Heart left ventricle (tissue), 16 donors: Measurements from ENCODE around the gene SPEG. TPM values are rescaled to one million over a fixed set of nuclear protein-coding genes. Genes with fewer than 3 reads are reported as not detected.

Source experiments
- ATAC-seq, 4 donors: fragments of 200-7000 bp; cut with Tn5 transposase; one replicate each; pipeline ENCODE4 v1.9.1; 2020 to 2022; ENCODE audit warnings: moderate library complexity in 4 of 4, mild to moderate bottlenecking in 3 of 4, moderate number of reproducible peaks in 1 of 4
- DNase-seq, 5 donors: peaks; one replicate each; pipeline ENCODE4 v3.0.0-alpha.2; 2020
- H3K27ac ChIP-seq, 12 donors: fragments of 200-600 bp; sonication (generic) in 4 of 12; one replicate each; pipeline versions ENCODE4 v1.5.0 to v1.8.0; 2016 to 2022; ENCODE audit warnings: mild to moderate bottlenecking in 2 of 12
- H3K27me3 ChIP-seq, 9 donors: fragments of 200-600 bp; sonication (generic) in 2 of 9; one replicate each; pipeline versions ENCODE4 v1.5.1 to v1.8.0; 2016 to 2022; ENCODE audit warnings: mild to moderate bottlenecking in 3 of 9
- H3K36me3 ChIP-seq, 9 donors: fragments of 200-600 bp; sonication (generic) in 2 of 9; one replicate each; pipeline versions ENCODE4 v1.5.0 to v1.8.0; 2018 to 2022; ENCODE audit warnings: mild to moderate bottlenecking in 2 of 9
- H3K4me1 ChIP-seq, 12 donors: fragments of 200-600 bp; sonication (generic) in 4 of 12; one replicate each; pipeline versions ENCODE4 v1.5.0 to v1.8.0; 2016 to 2022; ENCODE audit warnings: mild to moderate bottlenecking in 3 of 12
- H3K4me3 ChIP-seq, 12 donors: fragments of 200-600 bp; sonication (generic) in 4 of 12; one replicate each; pipeline versions ENCODE4 v1.5.0 to v1.8.0; 2017 to 2022; ENCODE audit warnings: mild to moderate bottlenecking in 9 of 12, moderate library complexity in 4 of 12
- H3K9me3 ChIP-seq, 12 donors: fragments of 200-600 bp; sonication (generic) in 4 of 12; one replicate each; pipeline versions ENCODE4 v1.5.0 to v1.8.0; 2016 to 2022; ENCODE audit warnings: mild to moderate bottlenecking in 1 of 12
- POLR2A ChIP-seq, 2 donors: fragments of 450-650 bp; IDR thresholded peaks; one replicate each; pipeline ENCODE4 v1.6.1; 2017; ENCODE audit warnings: antibody characterized with exemption in 2 of 2, mild to moderate bottlenecking in 2 of 2, moderate library complexity in 2 of 2
- WGBS, 4 donors: extraction: QIAGEN DNeasy Blood & Tissue Kit in 2 of 4; methylation state at CpG; one replicate each; pipeline versions ENCODE4 v1.1.5 to v1.1.7; 2013 to 2018; 5-methylcytosine and 5-hydroxymethylcytosine counted together
- intact Hi-C, 10 donors: fragments of 100-400 bp; cut with DNase I; formaldehyde crosslinking; loops; one replicate each; pipeline versions ENCODE4 v1.11.1 to v1.14.2; 2022
- polyA plus RNA-seq, 2 donors: library from polyadenylated mRNA; stranded (reverse); fragments of 200-250 nt; gene quantifications; one replicate each; pipeline ENCODE4 v1.2.3, GENCODE V29; 2013
- total RNA-seq, 9 donors: library from RNA; depleted of rRNA in 2 of 9; stranded (reverse); fragments of >200 nt in 2 of 9; fragmentation: NEBNext Ultra II Directional in 3 of 9; extraction: Animal tissue kit (Norgen Biotek cat#: 25700) in 3 of 9; gene quantifications; one replicate each; pipeline versions ENCODE4 v1.1.0 to v1.2.4, GENCODE V29; 2016 to 2023
- TF ChIP-seq, protein P1 (sequence below), 12 donors: fragments of 200-600 bp; sonication (generic) in 4 of 12; IDR thresholded peaks; one replicate each; pipeline versions ENCODE4 v1.5.0 to v1.8.0; 2018 to 2022; ENCODE audit warnings: antibody characterized with exemption in 12 of 12, mild to moderate bottlenecking in 5 of 12
- donor health status: ischemic (EF 13 %, LVEDD 7.1; RV severe dilation, severe dysfunction).
- donor health status: healthy with polysubstance abuse.
- donor health status: DM: no; HTN: yes; CAD: no.
- donor health status: DM: no; HTN: no; CAD: no.
- donor health status: ischemic (EF 25% LVEDD 6.9; RV normal size, moderate dysfunction).
- donor health status: ischemic (EF 25% LVEDD 5.7; RV mildly dilated, moderate dysfunction).
- donor health status: healthy.
- donor health status: DM: yes; HTN: yes; CAD: no.
- donor health status: ischemic (EF 35%, LVEDD 5.7; RV mildly dilated, moderate dysfunction).
- donor health status: nonischemic (EF 11% LVEDD 7.7; RV severe dilation, severe dysfunction).
- donor health status: DM: yes; HTN: yes; CAD: no.
- donor health status: PGD.
- donor health status: ischemic (EF 29% LVEDD 5.4; RV normal size, mild dysfunction).
- donor health status: nonischemic (EF 23%, LVEDD 6.1; RV moderate dilation, normal function).

The SPEG gene
- total and polyA plus RNA-seq, 11 donors = 64.8 to 150 (median 108) TPM

DNA sequence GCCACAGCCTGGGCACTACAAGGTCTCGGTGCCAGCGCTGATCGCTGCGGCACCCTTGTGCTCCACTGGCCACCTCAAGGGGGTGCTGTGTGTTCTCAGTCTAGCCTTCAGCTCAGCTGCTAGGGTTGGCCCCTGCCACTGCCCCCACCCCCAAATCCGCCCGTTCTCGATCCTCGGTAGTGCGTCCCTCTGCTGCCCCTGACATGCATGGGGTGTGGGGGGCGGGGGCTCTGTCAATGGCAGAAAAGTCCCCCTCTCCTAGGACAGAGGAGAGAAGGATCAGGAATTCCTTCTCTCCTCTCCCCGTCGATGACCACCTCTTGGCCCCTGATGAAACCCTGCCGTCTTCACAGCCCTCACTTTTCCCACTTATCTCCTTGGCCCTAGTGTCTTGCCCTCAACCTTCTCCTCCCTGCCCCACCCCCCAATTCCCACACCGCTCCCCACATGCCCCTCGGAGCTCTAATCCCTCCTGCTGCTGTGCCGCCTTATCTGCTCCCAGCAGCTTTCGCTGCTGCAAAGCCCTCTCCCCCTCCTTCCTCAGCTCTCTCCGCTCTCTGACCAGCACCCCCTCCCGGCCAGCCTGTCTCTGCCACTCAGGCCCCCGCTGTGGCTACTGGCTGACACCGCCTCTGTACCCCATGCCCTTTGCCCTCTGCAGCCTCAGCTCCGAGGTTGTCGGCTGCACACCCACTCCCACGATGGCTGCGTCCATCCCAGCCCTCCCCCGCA, 75.3 kb downstream of the SPEG start:
- ATAC-seq (peak; percentile 65 to 78 (median 72)), DNase-seq (peak in 3 of 5 donors; percentile 56 to 60 (median 58))
- Histone ChIP-seq H3K27me3 (peaks cover 0 to 55% (median 24%) of the 10 kb centered on the region in 9 donors), H3K4me1 (peaks cover 0 to 59% (median 23%) of the 10 kb centered on the region in 12 donors), H3K36me3 (peaks cover 0 to 23% (median 19%) of the 10 kb centered on the region in 9 donors), H3K27ac (no peak overlapping the region), H3K4me3 (peak overlapping the region in 9 of 12 donors; percentile 27 to 45 (median 31)), H3K9me3 (no peaks in the 10 kb centered on the region)
- intact Hi-C loops = no loop called here
- 2 to 3% (median 2%) methylated on average over 17 to 26 of the region's 26 CpGs for WGBS, 4 donors
- no peak for TF ChIP-seq POLR2A (IDR thresholded peaks at IDR 0.05)
- TF ChIP-seq, protein P1, sequence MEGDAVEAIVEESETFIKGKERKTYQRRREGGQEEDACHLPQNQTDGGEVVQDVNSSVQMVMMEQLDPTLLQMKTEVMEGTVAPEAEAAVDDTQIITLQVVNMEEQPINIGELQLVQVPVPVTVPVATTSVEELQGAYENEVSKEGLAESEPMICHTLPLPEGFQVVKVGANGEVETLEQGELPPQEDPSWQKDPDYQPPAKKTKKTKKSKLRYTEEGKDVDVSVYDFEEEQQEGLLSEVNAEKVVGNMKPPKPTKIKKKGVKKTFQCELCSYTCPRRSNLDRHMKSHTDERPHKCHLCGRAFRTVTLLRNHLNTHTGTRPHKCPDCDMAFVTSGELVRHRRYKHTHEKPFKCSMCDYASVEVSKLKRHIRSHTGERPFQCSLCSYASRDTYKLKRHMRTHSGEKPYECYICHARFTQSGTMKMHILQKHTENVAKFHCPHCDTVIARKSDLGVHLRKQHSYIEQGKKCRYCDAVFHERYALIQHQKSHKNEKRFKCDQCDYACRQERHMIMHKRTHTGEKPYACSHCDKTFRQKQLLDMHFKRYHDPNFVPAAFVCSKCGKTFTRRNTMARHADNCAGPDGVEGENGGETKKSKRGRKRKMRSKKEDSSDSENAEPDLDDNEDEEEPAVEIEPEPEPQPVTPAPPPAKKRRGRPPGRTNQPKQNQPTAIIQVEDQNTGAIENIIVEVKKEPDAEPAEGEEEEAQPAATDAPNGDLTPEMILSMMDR (IDR thresholded peaks at IDR 0.05) = peak; percentile 34 to 69 (median 52)

DNA sequence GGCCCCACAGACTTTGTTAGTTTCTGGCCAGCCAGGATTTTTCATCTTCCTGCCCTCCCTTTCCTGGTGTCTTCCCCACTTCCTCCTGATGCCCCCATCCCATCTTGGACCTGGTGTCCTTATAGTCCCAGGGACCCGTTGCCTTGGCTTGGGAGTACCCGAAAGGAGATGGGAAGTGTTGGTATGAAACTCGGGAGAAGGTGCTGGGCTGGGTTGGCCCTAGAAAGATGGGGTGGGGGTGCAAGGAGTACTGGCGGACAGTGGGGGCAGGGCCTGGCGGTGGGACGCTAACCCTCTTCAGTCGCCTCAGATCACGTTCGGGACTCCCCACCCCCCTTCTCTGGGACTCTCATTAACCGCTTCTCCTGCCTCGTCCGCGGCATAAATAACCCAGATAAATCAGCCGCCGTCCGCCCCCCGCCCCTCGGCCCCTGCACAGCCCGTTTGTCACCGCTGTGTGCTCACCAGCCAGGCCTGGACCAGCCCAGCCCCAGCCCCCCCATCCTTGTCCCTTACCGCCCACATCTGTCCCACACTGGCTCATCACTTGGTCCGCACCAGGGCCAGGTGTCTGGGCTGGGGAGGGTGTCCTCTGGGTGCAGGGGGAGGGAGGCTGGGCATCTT, 76.0 kb downstream of the SPEG start:
- ATAC-seq (no peak), DNase-seq (peak in 1 of 5 donors; percentile 25)
- intact Hi-C loops = no loop called here
- H3K9me3 ChIP-seq = no peaks in the 10 kb centered on the region
- H3K36me3 ChIP-seq = peaks cover 0 to 17% (median 12%) of the 10 kb centered on the region in 9 donors
- H3K27me3 ChIP-seq = peaks cover 0 to 59% (median 30%) of the 10 kb centered on the region in 9 donors
- H3K4me1 ChIP-seq = peaks cover 0 to 59% (median 23%) of the 10 kb centered on the region in 12 donors
- H3K27ac ChIP-seq = no peak overlapping the region
- TF ChIP-seq, protein P1 (IDR thresholded peaks at IDR 0.05) = peak in 1 of 12 donors; percentile 3
- no peak for TF ChIP-seq POLR2A (IDR thresholded peaks at IDR 0.05)
- no peak overlapping the region for H3K4me3 ChIP-seq
- 27 to 45% (median 35%) methylated on average over 21 to 22 of the region's 22 CpGs for WGBS, 4 donors

DNA sequence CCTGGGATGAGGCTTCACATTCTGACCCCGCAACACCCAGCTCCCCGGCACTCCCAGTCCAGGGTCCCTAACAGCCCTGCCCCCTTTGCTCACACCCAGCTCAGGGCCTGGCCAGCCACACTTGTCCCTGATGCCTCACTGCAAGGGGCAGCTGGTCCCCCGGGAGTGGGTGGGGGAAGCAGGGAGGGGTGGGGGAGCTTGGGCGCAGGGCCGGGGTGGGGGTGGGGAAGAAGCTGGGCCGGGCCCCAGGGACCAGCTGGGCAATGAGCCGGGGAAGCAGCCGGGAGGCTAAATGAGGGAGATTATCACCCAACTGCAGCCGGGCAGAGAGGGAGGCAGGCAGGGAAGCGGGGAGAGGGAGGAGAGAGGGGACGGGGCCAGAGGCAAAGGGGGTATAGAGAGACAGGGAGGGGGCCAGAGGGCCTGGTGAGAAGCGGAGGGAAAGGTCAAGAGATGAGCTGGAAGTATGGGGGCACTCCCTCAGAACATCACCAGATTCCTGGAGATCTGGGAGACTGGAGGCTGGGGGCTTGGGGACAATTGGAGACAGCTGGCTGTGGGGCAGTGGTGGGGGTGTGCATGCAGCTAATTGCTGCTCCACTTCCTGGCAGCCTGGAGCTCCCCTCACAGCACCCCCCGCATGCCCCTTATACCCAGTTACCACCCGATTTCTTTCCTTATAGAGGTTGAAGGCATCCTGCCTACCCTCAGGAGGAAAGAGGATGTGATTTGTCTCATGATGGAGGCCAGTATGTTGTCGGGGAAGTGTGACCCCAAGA, 77.1 kb downstream of the SPEG start:
- TF ChIP-seq, protein P1 (IDR thresholded peaks at IDR 0.05) = no peak
- no peak for TF ChIP-seq POLR2A (IDR thresholded peaks at IDR 0.05)
- ATAC-seq (no peak), DNase-seq (no peak)
- H3K27ac ChIP-seq = no peak overlapping the region
- H3K27me3 ChIP-seq = peaks cover 0 to 59% (median 32%) of the 10 kb centered on the region in 9 donors
- WGBS, 4 donors = 40 to 61% (median 46%) methylated on average over 15 of the region's 15 CpGs
- H3K4me3 ChIP-seq = no peak overlapping the region
- H3K36me3 ChIP-seq = peaks cover 0 to 5% (median 1%) of the 10 kb centered on the region in 9 donors
- intact Hi-C loops = no loop called here
- H3K9me3 ChIP-seq = no peaks in the 10 kb centered on the region
- peaks cover 0 to 59% (median 23%) of the 10 kb centered on the region in 12 donors for H3K4me1 ChIP-seq
